GM21717 (cell line): Measurements from ENCODE around the gene GRID1.

Experiments used
- ATAC-seq: cut with Tn5 transposase; IDR thresholded peaks from one replicate; pipeline ENCODE4 v1.9.1; 2021; ENCODE audit warnings: mild to moderate bottlenecking, moderate library complexity; ENCODE audit not compliant: unreplicated experiment

GRID1 gene

GRCh38 chr10:86355571-86356038 is 11.0 kb downstream of the GRID1 start:
- ATAC-seq = no peak

- peak; percentile 60 for ATAC-seq
These were observed 11.6 kb downstream of the GRID1 start for GRCh38 chr10:86354761-86355540.

DNA sequence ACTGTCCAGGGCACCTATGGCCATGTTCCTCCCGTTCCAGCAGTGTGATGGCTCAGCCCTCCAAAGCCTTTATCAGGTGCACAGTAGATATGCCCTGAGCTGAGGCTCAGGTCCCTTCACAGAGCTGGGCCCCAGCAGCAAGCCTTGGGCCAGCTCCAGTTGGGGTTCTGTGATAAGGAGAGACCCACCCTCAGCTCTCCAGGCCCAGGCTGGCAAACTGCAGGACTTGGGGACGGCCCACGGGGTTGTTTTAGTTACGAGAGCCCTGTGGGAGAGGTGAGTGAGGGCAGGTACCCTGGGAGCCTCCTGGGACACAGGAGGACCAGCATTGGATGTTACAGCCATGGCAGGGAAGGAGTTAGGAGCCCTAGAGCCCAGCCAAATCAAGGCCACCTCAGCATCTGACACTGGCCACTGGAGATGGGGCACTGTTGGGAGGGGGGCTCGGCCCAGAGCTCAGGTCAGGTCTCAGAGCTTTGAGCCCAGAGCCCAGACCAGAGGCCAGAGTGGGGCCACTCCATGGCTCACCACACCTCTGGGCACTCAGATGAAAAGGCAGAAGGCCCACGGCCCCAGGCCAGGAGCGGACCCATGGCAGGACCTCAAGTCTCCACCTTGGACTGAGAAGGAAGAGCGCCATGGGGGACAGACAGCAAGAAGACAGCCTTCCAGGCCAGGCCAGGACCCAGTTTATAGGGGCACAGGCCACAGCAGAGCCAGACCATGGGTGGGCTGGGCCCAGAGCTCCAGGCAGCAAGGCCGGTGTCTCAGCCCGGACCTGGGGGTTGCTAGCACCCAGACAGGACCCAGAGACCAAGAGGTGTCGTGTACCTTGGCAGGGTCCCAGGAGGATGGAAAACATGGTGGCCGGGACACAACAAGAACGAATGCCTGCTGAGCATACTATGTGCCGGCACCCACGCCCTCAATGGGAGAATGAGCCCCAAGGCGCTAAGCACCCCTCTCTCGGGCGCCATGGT is 12.8 kb downstream of the GRID1 start:
- ATAC-seq = no peak

GRCh38 chr10:86350897-86351296 is 15.7 kb downstream of the GRID1 start:
- ATAC-seq = no peak

- no peak for ATAC-seq
These were observed 16.5 kb downstream of the GRID1 start for GRCh38 chr10:86349940-86350630.

- ATAC-seq = no peak
These were observed 17.1 kb downstream of the GRID1 start for GRCh38 chr10:86349474-86349873.

GRCh38 chr10:86348321-86349210 is 18.0 kb downstream of the GRID1 start:
- ATAC-seq = no peak

DNA sequence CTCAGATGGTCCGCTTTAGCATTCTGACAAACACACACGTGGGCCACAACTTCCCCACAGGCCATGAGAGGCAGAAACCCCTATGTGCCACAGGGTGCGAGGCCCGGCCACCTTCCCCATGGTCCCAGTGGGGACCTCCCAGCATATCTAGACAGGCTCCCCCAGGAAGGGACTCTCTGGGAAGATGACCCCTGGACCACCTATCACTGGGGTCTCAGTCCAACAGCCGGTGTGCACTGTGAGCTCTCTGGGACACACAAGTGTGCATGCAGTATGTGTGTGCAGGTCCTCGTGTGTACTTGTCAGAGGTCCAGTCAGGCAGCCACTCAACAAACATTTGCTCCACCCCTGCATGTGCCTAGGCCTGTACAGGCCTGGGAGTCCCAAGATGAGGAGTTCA is 18.7 kb downstream of the GRID1 start:
- ATAC-seq = no peak

- no peak for ATAC-seq
These were observed 19.6 kb downstream of the GRID1 start for GRCh38 chr10:86346799-86347665.

GRCh38 chr10:86345859-86346798 is 20.5 kb downstream of the GRID1 start:
- ATAC-seq = no peak

DNA sequence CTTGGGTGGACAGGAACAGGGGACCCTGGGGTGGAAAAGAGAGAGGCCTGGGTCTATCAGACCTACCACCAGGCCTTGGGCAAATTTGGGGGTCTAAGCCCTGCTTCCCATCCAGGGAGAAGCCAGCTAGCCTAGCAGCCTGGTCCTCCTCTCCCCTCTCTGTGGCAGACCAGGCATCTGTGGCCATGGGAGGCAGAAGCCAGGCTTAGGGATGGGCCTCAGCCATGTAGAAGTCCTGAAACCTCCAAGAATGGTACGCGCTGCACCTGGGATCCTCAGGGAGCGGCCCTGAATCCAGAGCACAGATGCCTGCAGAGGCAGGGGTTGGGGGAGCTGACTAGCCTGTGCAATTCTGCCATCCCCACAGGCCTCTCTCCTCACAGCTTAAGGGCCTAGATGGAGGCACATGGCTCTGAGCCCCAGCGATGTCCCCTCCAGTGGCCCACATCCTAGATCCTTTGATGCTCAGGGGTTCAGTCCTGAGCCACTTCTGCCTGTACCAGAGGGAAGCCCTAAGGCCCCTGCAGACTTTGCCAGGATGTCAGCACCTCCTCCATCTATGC is 21.2 kb downstream of the GRID1 start:
- ATAC-seq = no peak

GRCh38 chr10:86344714-86345161 is 21.9 kb downstream of the GRID1 start:
- no peak for ATAC-seq

GRCh38 chr10:86344281-86344680 is 22.3 kb downstream of the GRID1 start:
- ATAC-seq = no peak

- no peak for ATAC-seq
These were observed 22.8 kb downstream of the GRID1 start for GRCh38 chr10:86343761-86344160.

DNA sequence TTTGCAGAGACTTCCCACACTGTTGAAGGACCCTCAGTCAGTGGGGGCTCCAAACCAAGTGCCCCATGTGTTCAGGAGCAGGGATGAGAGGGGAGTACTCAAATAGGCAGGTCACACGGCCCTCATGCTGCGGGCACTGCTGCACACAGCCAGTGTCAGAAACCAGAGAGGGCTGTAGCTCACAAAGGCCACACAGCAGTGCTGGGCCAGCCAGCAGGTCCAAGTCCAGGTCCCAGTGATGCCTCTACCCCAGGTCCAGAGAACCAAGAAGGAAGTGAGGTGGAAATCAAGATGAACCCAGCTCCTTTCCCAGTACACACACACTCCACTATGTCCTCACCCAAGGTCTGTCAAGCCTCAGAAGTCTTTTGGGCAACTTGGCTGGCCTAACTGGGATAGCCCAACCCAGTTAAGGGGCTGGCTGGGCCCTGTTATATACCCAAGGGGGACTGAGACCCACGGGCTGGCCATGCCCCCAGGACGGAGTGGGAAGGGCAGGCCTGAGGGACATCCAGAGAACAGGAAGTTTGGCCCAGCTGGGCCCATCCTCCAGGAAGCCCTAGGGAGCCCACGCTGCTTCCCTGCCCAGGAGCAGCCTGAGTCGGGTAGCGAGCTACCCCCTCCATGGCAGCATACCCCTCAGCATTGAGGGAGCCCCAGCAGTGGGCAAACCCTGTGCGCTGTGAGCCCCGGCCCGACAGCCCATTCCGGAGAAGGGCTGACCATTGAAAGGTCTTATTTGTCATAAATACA is 24.3 kb downstream of the GRID1 start:
- no peak for ATAC-seq

DNA sequence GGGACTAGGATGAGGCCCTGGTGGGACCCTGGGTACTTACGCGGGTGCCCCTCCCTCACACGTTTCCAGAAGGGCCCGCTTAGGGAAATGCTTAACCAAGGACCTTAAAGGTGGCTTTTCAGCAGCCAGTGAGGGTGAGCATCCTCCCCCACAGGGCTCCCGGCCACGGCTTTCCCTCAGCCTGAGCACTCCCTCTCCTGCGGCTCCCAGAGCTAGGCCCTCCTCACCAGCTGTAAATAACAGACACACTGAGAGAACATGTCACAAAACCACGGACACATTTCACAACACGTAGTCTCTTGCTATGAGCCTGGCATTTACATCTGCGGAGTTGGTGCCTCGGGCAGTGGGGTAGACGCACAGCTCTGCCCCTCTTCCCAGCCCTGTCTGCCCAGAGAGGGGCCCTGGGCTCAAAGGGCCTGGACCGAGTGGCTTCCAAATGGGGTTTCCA is 25.2 kb downstream of the GRID1 start:
- no peak for ATAC-seq

- ATAC-seq = no peak
These were observed 25.7 kb downstream of the GRID1 start for GRCh38 chr10:86340991-86341260.
